Measurements from ENCODE around the gene LIN37.
"Not testable (repeated sequence)": the region's sequence is repeated elsewhere in the genome, so short reads cannot be mapped to it uniquely, and the experiment has no call there.

LIN37 gene

DNA sequence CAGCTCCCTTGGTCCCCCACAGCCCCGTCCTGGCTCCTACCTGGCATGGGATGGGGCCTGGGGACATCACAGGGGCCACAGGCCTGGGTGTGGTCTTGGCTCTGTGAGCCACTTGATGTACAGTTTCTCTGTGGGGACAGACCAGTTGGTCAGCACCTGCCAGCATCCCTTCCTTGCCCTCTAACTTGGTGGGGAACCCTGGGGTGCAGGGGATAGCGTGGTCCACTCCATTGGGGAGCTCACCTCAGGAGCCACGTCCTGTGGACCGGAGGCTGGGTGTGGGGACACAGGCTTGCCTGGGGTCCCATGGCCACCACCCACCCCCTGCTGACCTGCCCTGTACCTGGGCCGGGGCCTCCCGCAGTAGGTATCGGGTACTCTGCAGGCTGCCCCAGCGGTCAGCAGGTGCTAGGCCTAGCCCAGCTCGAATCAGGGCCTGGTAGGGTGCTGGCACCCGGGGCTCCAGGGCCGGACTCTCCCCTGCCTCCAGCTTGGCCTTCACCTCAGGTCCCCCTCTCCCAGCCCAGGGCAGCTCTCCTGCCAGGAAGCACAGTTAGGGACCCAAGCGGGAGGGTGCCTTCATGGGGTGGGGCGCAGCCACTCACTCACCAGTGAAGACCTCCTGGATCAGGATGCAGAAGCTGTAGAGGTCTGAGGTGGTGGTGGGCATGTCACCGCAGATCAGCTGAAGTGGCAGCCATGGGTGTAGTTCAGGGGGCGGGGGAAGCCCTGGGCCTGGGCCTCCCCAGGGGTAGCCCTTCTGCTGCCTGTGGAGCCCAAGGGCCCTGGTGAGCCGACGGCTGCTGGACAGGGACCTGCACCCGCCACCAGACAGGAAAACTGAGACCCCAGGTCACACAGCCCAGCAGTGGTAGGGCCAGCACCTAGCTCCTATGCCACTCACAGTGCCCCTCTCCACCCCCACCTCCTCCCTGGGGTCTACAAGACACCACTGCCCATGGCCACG, 41.9 kb downstream of the LIN37 start:
- no peak for DNase-seq (ENCODE audit: low read depth in 2 of 2)

DNA sequence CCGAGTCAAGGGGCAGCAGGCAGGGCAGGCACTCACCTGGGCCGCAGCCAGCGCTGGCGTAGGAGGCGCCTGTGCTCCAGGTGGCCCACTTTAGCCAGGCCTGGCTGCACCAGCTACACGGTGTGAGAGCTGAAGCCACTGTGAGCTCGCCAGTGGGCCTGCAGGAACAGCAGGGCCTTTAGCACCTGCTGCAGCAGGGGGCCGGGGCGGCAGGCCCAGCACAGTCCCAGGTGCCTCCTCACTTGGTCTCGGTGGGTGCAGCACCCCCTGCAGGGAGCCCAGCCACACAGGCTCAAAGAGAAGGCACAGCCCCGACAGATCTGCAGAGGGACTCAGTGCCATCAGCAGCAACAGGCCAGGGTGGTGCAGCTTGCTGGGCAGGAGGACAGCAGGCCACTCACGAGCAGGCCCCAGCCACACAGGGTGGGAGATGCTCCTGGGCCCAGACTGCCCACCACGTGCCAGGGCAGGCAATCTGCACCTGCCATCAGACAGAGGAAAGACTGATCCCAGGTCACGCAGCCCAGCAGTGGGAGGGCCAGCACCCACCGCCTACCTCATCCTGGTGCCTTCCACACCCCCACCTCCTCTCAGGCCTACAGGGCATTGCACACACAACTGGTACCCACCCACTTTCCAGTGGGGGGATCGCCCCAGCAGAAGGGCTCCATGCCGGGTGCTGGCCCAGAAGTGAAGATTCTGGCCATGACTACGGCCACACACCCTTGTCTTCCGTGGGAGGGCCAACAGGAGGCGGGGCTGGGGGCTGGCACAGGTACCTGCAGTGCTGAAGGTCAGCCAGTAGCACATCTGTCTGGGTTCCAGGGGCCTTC, 42.8 kb downstream of the LIN37 start:
- DNase-seq (ENCODE audit: low read depth in 2 of 2): no peak

DNA sequence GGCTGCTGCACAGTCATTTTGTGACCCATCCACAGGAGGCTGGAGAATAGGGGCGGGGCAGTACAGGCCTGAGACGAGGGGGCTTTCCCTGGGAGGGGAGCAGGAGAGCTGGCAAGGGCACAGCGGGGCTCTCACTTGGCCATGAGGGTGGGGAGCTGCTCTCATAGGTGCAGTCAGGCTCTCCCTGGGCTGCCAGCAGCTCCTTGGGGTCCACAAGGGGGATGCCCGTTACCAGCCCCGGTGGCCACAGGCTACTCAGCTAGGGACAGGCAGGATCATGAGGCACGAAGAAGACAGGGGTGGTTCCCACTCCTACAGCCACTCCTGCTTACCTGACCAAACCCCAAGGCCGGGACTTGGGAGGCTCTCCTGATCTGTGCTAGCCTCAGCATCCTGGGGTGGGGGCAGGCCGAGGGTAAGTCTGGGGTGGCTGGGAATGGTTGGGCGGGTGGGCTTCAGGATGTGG, 43.5 kb downstream of the LIN37 start:
- DNase-seq (ENCODE audit: low read depth in 2 of 2): no peak

DNA sequence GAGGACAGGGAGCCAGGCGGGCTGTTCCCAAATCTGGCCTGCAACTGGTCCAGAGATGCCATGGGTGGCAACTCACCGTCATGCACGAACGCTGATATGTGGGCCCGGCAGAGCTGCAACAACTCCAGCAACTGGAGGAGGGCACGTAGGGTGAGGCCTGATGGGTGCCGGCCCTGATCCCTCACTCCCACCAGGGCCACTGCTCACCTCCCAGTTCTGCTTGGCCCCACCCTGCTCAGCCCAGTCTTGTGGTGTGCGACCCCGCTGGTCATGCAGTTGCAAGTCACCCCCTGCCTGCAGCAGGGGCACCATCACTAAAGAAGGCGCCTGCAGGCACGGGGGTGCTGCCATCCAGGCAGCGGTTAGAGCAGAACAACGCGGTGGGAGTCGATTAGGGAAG, 43.9 kb downstream of the LIN37 start:
- no peak for DNase-seq (ENCODE audit: low read depth in 2 of 2)

DNA sequence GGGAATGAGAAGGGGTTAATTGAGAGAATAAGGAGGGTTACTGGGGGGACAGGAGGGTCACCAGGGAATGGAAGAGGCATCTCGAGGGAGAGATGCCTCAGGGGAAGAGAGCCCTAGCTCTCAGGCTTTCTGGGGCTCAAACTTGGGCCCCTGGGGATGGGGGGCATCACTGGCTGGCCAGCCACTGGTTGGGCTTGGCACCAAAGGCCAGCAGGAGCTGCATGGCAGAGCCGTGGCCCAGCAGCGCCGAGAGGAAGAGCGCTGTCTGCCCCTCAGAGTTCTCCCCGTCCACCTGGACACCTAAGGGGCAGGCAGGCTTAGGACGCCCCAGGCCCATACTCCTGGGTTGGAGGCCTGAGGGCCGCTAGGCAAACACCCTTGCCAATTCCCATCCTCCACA, 44.5 kb downstream of the LIN37 start:
- no peak for DNase-seq (ENCODE audit: low read depth in 2 of 2)

DNA sequence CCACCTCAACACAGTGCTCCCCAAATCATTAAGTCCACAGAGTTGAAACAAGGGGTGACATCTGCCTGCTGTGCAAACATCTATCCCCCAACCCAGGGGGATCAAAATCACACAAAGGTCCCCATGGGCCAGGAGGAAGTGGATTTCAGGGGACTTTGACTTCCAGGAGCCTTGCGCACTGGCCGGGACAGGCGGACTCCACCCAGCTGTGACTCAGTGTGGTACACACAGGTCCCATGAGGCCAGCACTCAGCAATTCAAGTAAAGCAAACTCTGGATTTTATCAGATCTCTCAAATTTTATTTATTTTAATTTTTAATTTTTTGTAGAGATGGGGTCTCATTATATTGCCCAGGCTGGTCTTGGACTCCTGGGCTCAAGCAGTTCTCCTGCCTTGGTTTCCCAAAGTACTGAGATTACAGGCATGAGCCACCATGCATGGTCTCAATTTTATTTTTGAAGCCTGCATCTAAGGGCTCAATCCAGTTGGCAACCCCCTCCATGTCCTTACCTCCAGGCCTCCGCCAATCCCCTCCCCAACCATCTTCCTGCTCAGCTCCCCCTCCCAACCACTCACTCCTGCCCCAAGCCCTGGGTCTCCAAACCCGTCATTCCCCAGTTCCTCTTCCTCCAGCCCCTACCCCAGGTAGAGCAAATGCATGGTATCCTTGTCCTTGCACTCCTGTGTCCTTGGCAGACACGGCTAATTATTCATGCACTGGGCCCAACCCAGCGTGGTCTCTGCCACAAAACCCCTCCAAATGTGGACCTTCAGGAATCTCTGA, 45.2 kb downstream of the LIN37 start:
- DNase-seq (ENCODE audit: low read depth in 2 of 2): no peak

DNA sequence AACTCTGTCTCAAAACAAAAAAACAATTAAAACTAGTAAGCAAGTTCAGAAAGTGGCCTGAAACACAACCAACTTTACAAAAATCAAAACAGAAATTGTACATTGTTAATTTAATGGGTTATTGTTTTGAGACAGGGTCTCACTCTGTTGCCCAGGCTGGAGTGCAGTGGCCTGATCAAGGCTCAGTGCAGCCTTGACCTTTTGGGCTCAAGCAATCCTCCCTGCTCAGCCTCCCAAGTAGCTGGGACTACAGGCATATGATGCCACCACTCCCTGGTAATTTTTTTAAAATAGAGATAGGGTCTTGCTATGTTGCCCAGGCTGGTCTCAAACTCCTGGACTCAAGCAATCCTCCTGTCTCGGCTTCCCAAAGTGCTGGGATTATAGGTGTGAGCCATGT, 47.2 kb downstream of the LIN37 start:
- DNase-seq (ENCODE audit: low read depth in 2 of 2): not testable (repeated sequence)

DNA sequence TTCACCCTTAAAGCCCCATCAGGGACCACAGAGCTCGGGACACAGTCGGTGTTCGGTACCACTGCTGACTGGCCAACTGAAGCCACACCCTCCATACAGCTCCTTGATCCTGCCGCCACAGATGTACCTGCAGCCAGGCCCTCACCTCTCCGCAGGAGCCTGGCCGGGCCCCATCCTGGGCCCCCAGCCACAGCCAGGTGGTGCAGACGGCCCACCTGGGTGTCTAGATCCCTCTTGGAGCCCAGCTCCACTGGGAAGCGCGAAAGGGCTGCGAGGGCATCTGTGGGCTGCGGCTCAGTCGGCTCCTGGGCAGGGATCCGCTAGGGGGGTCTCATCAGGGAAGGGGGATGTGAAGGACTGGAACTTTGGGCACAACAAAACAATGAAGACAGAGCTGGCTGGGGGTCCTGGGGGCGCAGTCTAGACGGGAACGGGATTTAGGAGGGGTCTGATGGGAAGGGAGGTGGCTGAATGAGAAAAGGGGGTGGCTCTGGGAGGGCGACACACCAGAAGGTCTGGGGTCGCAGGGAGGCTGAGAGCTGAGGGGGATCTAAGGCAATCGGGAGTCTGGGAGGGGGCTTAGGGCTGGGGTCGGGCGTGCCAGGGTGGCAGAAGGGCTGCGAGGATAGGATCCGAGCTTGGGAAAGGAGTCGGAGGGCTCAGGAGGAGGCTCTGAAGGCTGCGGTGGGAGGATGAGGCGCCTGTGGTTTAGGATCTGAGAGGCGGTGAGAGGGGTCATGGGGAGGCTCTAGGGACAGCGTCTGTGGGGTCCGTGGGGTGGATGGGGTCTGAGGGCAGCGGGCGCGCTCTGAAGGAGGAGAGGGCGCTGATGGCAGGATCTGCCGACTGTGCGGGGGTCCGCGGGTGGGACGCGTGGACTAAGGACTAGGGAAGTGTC, 48.5 kb downstream of the LIN37 start:
- no peak for DNase-seq (ENCODE audit: low read depth in 2 of 2)

DNA sequence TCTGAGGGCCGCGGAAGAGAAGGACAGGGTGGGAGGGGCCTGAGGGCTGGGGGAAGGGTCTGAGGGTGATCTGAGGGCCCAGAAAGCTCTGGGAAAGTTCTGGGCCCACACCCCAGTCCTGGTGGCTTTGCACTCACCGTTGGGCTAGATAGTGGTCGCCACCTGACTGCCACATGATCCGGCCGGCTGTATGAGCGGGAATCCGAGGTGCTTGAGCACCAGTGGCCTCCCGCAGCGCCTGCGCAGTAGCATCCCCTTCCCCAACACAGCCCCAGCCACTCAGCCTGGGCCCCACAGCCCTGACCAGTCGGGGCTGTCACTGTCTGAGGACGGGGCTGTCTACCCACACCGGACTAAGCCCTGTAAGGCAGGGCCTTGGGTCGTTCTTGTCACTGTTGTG, 49.3 kb downstream of the LIN37 start:
- no peak for DNase-seq (ENCODE audit: low read depth in 2 of 2)

DNA sequence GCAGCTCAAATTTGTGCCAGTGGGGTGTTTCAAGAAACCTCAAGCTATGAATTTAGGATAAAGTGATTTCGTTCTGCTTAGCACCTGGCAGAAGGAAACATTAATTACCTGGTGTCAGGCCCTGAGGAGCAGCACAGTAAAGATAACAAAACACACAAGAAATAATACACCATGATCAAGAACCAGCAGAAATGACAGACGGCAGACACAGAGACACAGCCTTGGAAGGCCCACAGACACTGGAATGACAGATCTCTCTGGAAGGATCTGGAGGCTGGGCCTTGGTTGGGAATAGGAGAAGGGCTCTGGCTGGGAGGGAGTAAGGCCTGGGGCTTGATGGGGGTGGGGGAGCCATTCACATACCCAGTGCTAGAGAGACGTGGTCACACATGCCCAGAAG, 53.5 kb downstream of the LIN37 start:
- no peak for DNase-seq (ENCODE audit: low read depth in 2 of 2)

All from stimulated activated CD8-positive, alpha-beta memory T cell treated with anti-CD3 and anti-CD28 coated beads, Interleukin-2, amount 100 ng/mL, for 1 hour (primary cell).